ENCODE measurements around the gene SCYL3.
"Not testable (repeated sequence)": the region's sequence is repeated elsewhere in the genome, so short reads cannot be mapped to it uniquely, and the experiment has no call there.

The SCYL3 gene

GRCh38 chr1:169814265-169814664, 79.4 kb downstream of the SCYL3 start:
- no peak for DNase-seq (ENCODE audit: low read depth)

GRCh38 chr1:169812131-169812530, 81.6 kb downstream of the SCYL3 start:
- no peak for DNase-seq (ENCODE audit: low read depth)

- DNase-seq (ENCODE audit: low read depth), result not testable (repeated sequence)
Measured at GRCh38 chr1:169811418-169812035, 82.2 kb downstream of the SCYL3 start.

GRCh38 chr1:169809370-169810095, 84.2 kb downstream of the SCYL3 start:
- DNase-seq (ENCODE audit: low read depth), result no peak

- DNase-seq (ENCODE audit: low read depth), result no peak
Measured at GRCh38 chr1:169804941-169805340, 88.8 kb downstream of the SCYL3 start.

GRCh38 chr1:169802888-169803287, 90.8 kb downstream of the SCYL3 start:
- DNase-seq (ENCODE audit: low read depth), result no peak

Measured in HS-27A (cell line).